Activated CD4-positive, alpha-beta memory T cell treated with anti-CD3 and anti-CD28 coated beads, Interleukin-2, amount 10 ng/mL, durations not matched to agents 7 days and 5 days (primary cell): ENCODE results near the gene GLIS2. TPM values are rescaled to one million over a fixed set of nuclear protein-coding genes. Genes with fewer than 3 reads are reported as not detected.
"Not testable (repeated sequence)": the region's sequence is repeated elsewhere in the genome, so short reads cannot be mapped to it uniquely, and the experiment has no call there.

Experiments
- CTCF ChIA-PET: fragments of 350-600 bp; sonication (Branson Sonifier 250); formaldehyde crosslinking; loops from one replicate; lab custom pipeline; 2021; ENCODE audit warnings: antibody characterized with exemption, inconsistent platforms; lab: Charles Lee
- POLR2A ChIA-PET: fragments of 350-600 bp; sonication (Branson Sonifier 250); formaldehyde crosslinking; loops from one replicate; lab custom pipeline; 2021; ENCODE audit warnings: antibody characterized with exemption; lab: Charles Lee
- DNase-seq: peaks from one replicate; pipeline ENCODE4 v3.0.0-alpha.2; 2020
- H3K27ac Mint-ChIP-seq: one replicate; pipeline ENCODE4 v1.8.0; 2021; ENCODE audit warnings: mild to moderate bottlenecking, mixed read lengths
- H3K27me3 Mint-ChIP-seq: one replicate; pipeline ENCODE4 v1.8.0; 2021; ENCODE audit warnings: mixed read lengths
- H3K36me3 Mint-ChIP-seq: one replicate; pipeline ENCODE4 v1.8.0; 2021; ENCODE audit warnings: low read depth, mixed read lengths
- H3K4me1 Mint-ChIP-seq: one replicate; pipeline ENCODE4 v1.8.0; 2021; ENCODE audit warnings: mixed read lengths
- H3K4me3 Mint-ChIP-seq: one replicate; pipeline ENCODE4 v1.8.0; 2021; ENCODE audit warnings: mild to moderate bottlenecking, mixed read lengths
- H3K9me3 Mint-ChIP-seq: one replicate; pipeline ENCODE4 v1.8.0; 2021; ENCODE audit warnings: mixed read lengths
- total RNA-seq, 2 experiments: library from RNA; stranded (reverse); gene quantifications; one replicate each; pipeline ENCODE4 v1.2.3, GENCODE V29; 2021

GLIS2 gene
- total RNA-seq, 2 experiments from 2014 or later: 0.40 to 0.45 TPM

DNA sequence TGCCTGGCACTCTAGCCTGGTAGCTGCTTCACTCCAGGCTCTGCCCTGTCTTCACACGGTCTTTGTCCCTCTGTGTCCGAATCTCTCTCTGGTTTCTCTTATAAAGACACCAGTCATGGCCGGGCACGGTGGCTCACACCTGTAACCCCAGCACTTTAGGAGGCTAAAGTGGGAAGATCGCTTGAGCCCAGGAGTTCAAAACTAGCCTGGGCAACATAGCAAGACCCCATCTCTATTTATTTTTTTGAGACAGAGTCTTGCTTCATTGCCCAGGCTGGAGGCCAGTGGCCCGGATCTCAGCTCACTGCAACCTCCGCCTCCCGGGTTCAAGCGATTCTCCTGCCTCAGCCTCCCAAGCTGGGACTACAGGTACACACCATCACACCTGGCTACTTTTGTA is 17.8 kb downstream of the GLIS2 start:
- DNase-seq, H3K9me3 Mint-ChIP-seq, H3K4me1 Mint-ChIP-seq, H3K27me3 Mint-ChIP-seq, H3K36me3 Mint-ChIP-seq, H3K27ac Mint-ChIP-seq, H3K4me3 Mint-ChIP-seq: not testable (repeated sequence)
- ChIA-PET CTCF (interaction anchor here (8.1 kb wide), 1 partner anchor 45 kb away, joined by 65 read pairs; no protein-coding TSS in a partner anchor), POLR2A (interaction anchor here (1.3 kb wide), 1 partner anchor 26 kb away, joined by 3 read pairs; no protein-coding TSS in a partner anchor)

DNA sequence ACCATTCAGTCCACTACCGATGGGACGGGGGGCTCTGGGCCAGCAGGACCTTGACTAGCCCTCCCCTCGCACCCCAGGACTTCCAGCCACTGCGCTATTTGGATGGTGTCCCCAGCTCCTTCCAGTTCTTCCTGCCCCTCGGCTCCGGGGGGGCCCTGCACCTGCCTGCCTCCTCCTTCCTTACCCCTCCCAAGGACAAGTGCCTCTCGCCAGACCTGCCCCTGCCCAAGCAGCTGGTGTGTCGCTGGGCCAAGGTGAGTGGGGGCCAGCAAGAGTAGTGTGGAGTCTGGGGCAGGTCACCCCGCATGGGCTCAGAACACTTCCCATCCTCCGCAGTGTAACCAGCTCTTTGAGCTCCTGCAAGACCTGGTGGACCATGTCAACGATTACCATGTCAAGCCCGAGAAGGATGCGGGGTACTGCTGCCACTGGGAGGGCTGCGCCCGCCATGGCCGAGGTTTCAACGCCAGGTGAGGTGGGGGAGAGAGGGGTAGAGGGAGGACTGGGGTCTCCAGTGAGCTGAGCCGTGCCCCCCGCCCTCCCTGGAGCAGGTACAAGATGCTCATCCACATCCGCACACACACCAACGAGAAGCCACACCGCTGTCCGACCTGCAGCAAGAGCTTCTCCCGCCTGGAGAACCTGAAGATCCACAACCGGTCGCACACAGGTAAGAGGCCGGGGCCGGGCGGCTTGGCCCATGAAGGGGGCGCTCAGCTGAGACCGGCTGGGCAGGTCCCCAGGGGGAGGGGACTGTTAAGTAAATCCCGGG is 19.0 kb downstream of the GLIS2 start:
- CTCF ChIA-PET: interaction anchor here (1.3 kb wide), 1 partner anchor 46 kb away, joined by 4 read pairs; no protein-coding TSS in a partner anchor
- POLR2A ChIA-PET: no interaction called here

DNA sequence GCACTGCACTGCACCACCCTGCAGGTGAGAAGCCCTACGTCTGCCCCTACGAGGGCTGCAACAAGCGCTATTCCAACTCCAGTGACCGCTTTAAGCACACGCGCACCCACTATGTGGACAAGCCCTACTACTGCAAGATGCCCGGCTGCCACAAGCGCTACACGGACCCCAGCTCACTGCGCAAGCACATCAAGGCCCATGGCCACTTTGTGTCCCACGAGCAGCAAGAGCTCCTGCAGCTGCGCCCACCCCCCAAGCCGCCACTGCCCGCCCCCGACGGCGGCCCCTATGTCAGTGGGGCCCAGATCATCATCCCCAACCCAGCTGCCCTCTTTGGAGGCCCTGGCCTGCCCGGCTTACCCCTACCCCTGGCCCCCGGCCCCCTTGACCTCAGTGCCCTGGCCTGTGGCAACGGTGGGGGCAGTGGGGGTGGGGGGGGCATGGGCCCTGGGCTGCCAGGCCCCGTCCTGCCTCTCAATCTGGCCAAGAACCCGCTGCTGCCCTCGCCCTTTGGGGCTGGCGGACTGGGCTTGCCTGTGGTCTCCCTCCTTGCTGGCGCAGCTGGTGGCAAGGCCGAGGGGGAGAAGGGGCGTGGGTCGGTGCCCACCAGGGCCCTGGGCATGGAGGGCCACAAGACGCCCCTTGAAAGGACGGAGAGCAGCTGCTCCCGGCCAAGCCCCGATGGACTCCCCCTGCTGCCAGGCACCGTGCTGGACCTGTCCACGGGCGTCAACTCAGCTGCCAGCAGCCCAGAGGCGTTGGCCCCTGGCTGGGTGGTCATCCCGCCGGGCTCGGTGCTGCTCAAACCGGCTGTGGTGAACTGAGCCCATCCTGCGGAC is 21.1 kb downstream of the GLIS2 start:
- POLR2A ChIA-PET: no interaction called here
- no peak for DNase-seq
- CTCF ChIA-PET: no interaction called here

More for the DNA sequence above, 19.0 kb downstream of the GLIS2 start:
- H3K9me3 Mint-ChIP-seq: no peaks in the 10 kb centered on the region
- H3K4me1 Mint-ChIP-seq: no peaks in the 10 kb centered on the region
- H3K27ac Mint-ChIP-seq: no peak overlapping the region
- no peak overlapping the region for H3K4me3 Mint-ChIP-seq
- no peak for DNase-seq
- H3K27me3 Mint-ChIP-seq: peaks cover 2% of the 10 kb centered on the region
- no peaks in the 10 kb centered on the region for H3K36me3 Mint-ChIP-seq

DNA sequence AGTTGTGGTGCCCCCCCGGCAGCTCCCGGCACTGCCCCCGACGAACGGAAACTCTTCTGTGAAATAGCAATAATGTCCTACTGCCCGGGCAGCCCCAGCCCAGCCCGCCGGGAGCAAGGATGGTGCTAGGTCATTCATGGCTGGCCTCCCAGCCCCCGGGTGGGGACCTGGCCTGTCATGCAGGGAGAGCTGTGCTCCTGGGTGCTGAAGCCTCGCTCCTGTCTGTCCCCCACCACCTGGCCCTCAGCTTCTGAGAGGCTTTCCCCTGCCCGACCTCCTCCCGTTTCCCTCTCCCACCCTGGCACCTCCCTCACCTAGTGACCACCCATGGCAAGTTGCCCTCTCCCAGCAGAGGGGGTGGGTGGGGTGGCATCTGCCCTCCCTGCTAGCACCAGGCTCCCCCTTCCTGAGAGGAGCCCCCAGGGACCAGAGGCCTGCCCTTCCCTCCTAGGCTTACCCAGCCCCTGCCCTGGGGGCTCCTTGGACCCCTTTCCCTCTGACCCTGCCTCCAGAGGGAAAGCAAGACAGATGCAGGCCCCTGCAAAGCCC is 21.7 kb downstream of the GLIS2 start:
- no peaks in the 10 kb centered on the region for H3K4me1 Mint-ChIP-seq
- ChIA-PET CTCF (no interaction called here), POLR2A (no interaction called here)
- H3K4me3 Mint-ChIP-seq: no peak overlapping the region
- H3K27me3 Mint-ChIP-seq: peaks cover 2% of the 10 kb centered on the region
- H3K9me3 Mint-ChIP-seq: no peaks in the 10 kb centered on the region
- no peak for DNase-seq
- no peaks in the 10 kb centered on the region for H3K36me3 Mint-ChIP-seq
- no peak overlapping the region for H3K27ac Mint-ChIP-seq

More for the DNA sequence above, 21.1 kb downstream of the GLIS2 start:
- Mint-ChIP-seq H3K36me3 (no peaks in the 10 kb centered on the region), H3K27me3 (peaks cover 2% of the 10 kb centered on the region), H3K27ac (no peak overlapping the region), H3K4me1 (no peaks in the 10 kb centered on the region), H3K4me3 (no peak overlapping the region), H3K9me3 (no peaks in the 10 kb centered on the region)

DNA sequence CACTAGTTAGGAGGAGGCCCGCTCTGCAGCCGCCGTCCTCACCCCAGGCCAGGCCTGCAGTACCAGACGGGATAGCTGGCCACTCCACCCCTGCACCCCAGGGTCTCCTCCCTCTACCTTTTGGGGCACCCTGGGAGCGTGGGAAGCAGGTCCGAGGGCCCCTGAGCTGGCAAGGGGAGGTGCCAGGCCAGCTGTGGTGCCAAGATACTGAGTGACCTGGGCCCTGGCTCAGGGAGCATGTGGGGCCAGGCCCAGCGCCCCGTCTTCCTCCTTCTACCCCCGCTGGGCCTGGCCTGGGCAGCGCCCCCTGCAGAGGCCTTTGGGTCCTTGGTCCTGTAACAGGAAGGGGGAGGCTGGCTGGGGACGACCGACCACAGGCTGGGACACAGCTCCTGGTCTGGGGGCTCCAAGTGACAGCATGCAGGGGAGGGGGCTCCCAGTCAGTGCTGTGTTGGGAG is 22.3 kb downstream of the GLIS2 start:
- H3K4me3 Mint-ChIP-seq: no peak overlapping the region
- ChIA-PET POLR2A (interaction anchor here (4.1 kb wide), 1 partner anchor 12 kb away, joined by 17 read pairs; the partner anchor contains the start of gene PAM16), CTCF (no interaction called here)
- no peaks in the 10 kb centered on the region for H3K36me3 Mint-ChIP-seq
- no peaks in the 10 kb centered on the region for H3K9me3 Mint-ChIP-seq
- H3K27me3 Mint-ChIP-seq: peaks cover 2% of the 10 kb centered on the region
- no peaks in the 10 kb centered on the region for H3K4me1 Mint-ChIP-seq
- no peak overlapping the region for H3K27ac Mint-ChIP-seq
- DNase-seq: no peak

DNA sequence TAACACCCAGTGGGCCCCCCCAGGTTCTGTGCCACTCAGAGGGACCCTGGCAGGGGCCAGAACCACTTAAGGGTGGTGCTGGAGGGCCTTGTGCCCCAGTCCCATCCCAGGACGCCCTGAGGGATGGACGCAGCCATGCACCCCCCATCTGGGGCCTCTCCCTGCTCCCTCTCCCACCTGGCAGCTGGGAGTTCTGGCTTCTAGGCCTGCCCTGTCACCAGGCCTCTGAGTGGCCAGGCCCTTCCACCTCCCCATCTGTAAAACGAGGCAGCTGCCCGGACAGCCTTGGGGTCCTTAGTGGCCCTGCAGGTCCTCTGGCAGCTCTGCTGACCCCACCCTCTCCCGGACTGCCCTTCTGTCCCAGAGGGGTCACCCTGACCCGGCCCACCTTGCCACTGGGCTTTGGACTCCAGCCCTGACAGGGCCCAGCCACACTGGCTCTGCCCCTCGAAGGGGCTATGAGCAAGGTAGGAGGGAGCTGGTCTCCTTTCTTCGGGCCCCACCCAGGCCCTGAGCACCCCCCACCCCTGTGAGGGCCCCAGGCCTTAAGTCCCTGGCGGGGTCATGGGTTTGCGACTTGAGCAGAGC is 22.9 kb downstream of the GLIS2 start:
- ChIA-PET POLR2A (interaction anchor here (4.1 kb wide), 1 partner anchor 12 kb away, joined by 17 read pairs; the partner anchor contains the start of gene PAM16), CTCF (no interaction called here)
- Mint-ChIP-seq H3K4me3 (no peak overlapping the region), H3K27me3 (no peaks in the 10 kb centered on the region), H3K9me3 (no peaks in the 10 kb centered on the region), H3K27ac (no peak overlapping the region), H3K36me3 (no peaks in the 10 kb centered on the region), H3K4me1 (no peaks in the 10 kb centered on the region)
- no peak for DNase-seq

DNA sequence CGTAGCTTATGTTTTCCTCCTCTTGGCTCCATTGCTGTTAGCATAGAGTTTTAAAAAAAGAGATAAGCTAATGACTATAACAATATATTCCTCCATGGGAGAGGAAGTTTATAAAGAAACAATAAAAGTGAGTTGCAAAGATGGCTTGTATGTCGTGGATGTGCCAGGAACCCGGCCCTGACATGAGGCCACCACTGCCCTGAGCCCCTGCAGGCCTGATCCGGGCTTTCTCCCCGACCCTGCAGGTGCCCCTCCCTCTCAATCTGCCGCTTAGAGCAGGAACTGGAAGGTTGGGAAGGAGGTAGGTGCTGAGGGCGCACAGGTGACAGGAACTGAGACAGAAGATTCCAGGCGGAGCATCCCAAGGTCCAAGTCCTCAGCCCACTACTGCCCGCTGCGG is 23.6 kb downstream of the GLIS2 start:
- ChIA-PET POLR2A (interaction anchor here (4.1 kb wide), 1 partner anchor 11 kb away, joined by 17 read pairs; the partner anchor contains the start of gene PAM16), CTCF (no interaction called here)
- DNase-seq: no peak
- no peak overlapping the region for H3K4me3 Mint-ChIP-seq
- H3K4me1 Mint-ChIP-seq: no peaks in the 10 kb centered on the region
- H3K36me3 Mint-ChIP-seq: no peaks in the 10 kb centered on the region
- H3K27ac Mint-ChIP-seq: no peak overlapping the region
- no peaks in the 10 kb centered on the region for H3K9me3 Mint-ChIP-seq
- no peaks in the 10 kb centered on the region for H3K27me3 Mint-ChIP-seq

DNA sequence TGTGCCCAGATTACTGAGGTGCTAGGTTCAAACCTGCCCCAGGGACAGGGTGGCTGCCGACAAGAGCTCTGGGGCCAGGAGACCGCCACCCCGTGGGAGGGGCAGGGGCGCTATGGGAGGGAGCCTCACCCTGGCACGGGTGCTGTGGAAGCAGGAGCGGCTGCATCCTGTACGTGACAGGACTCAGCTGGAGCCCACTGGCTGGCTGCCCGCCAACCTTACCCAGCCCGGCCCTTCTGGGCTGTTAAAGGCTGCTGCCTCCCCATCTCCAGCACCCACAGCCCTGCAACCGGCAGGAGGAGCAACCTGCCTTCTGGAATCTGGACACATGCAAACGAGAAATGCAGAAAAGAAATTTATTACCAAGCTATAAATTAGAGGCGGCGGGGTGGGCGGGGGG is 24.0 kb downstream of the GLIS2 start:
- Mint-ChIP-seq H3K36me3 (no peaks in the 10 kb centered on the region), H3K4me1 (no peaks in the 10 kb centered on the region), H3K4me3 (no peak overlapping the region), H3K9me3 (no peaks in the 10 kb centered on the region), H3K27ac (no peak overlapping the region), H3K27me3 (no peaks in the 10 kb centered on the region)
- ChIA-PET CTCF (interaction anchor here (0.6 kb wide), 1 partner anchor 50 kb away, joined by 3 read pairs; no protein-coding TSS in a partner anchor), POLR2A (interaction anchor here (0.9 to 4.1 kb wide), 2 partner anchors 11 to 63 kb away, joined by 3 to 17 read pairs; partner anchors contain the start of gene PAM16)
- DNase-seq: no peak

DNA sequence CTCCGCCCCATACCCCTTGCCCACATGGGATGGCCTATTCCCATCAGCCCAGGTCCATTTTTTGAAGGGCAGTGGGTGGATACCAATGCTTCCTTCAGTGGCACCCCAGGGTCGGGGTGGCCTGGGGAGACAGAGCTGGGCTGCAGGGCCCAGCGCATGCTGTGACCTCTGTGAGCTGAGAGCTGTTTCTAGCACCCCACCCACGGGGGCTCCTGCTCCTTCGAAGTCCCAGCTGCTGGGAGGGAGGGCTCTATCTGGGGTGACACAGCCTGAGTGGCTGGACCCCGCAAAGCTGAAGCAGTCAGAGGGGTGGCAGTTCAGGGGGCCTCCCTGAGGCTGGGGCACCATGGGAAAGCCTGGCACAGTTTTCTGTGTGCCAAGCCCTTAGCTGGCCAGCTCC is 24.6 kb downstream of the GLIS2 start:
- no peaks in the 10 kb centered on the region for H3K36me3 Mint-ChIP-seq
- no peak overlapping the region for H3K27ac Mint-ChIP-seq
- DNase-seq: no peak
- no peaks in the 10 kb centered on the region for H3K9me3 Mint-ChIP-seq
- no peaks in the 10 kb centered on the region for H3K4me1 Mint-ChIP-seq
- H3K4me3 Mint-ChIP-seq: no peak overlapping the region
- POLR2A ChIA-PET: interaction anchor here (0.9 to 4.1 kb wide), 2 partner anchors 10 to 63 kb away, joined by 3 to 17 read pairs; partner anchors contain the start of gene PAM16
- CTCF ChIA-PET: interaction anchor here (0.6 kb wide), 1 partner anchor 50 kb away, joined by 3 read pairs; no protein-coding TSS in a partner anchor
- no peaks in the 10 kb centered on the region for H3K27me3 Mint-ChIP-seq

DNA sequence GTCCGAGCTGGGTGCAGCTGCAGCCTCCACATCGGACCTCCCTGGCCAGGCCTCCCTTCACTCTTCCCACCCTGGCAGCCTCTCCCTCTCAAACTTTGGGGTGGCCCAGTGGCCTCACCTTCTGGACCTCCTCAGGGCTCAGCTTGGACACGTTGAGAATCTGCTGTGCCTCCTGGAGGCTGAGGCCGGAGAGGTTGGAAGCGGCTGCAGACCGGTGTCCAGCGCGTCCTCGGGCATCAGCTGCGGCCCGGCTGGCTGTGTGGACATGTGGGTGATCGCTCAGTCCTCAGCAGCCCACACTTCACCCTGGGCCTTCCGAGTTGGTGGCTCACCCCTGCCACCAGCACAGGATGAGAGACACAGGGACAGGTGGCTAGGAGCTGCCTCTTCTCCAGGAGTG is 25.4 kb downstream of the GLIS2 start:
- POLR2A ChIA-PET: interaction anchor here (4.1 kb wide), 1 partner anchor 9 kb away, joined by 17 read pairs; the partner anchor contains the start of gene PAM16
- H3K4me3 Mint-ChIP-seq: no peak overlapping the region
- no peak for DNase-seq
- no peak overlapping the region for H3K27ac Mint-ChIP-seq
- no peaks in the 10 kb centered on the region for H3K36me3 Mint-ChIP-seq
- CTCF ChIA-PET: no interaction called here
- no peaks in the 10 kb centered on the region for H3K4me1 Mint-ChIP-seq
- H3K9me3 Mint-ChIP-seq: no peaks in the 10 kb centered on the region
- H3K27me3 Mint-ChIP-seq: no peaks in the 10 kb centered on the region

DNA sequence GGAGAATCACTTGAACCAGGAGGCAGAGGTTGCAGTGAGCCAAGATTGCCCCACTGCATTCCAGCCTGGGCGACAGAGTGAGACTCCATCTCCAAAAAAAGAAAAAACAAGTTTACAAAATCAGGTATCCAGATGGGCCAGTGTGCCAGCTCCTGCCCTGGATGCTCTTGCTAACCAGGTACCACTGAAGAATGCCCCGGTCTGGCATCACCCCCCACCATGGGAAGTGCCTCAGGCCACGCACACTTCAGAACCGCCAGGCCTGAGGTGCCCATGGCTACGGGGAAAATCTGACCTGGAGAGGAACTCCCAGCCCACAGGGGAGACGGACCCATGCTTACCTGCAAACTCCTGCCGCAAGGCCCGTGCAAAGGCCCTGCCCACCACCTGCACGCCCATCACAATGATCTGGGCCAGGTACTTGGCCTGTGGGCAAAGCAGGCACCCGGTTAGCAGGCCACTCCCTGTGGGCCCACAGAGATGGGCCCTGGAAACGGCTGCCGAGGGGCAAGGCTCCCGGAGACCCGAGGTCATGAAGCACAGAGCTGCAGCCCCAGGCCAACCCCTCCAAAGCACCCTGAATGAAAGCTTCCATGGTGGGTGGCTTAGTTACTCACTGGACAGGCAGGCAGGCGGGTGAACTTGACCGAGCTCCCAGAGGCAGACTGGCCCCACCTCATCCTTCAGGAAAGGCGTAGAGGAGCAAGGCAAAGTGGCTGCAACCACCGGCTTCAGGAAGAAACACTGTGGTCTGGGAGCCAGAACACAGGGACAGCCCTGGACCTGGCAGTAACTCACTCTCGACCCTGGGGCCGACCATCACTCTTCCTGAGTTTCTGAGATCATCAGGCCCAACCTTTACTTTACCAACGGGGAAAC is 27.2 kb downstream of the GLIS2 start:
- H3K4me3 Mint-ChIP-seq: no peak overlapping the region
- no peak overlapping the region for H3K27ac Mint-ChIP-seq
- no peaks in the 10 kb centered on the region for H3K9me3 Mint-ChIP-seq
- no peaks in the 10 kb centered on the region for H3K27me3 Mint-ChIP-seq
- POLR2A ChIA-PET: no interaction called here
- H3K36me3 Mint-ChIP-seq: no peaks in the 10 kb centered on the region
- DNase-seq: no peak
- CTCF ChIA-PET: no interaction called here
- peaks cover under 1% of the 10 kb centered on the region for H3K4me1 Mint-ChIP-seq
